ENCODE results near the gene NPLOC4.

NPLOC4 gene

GRCh38 chr17:81672954-81673353 is 36.0 kb upstream of the NPLOC4 start:
- H3K4me3 ChIP-seq (ENCODE audit: control insufficient read depth, low read depth, low read length), result no peak overlapping the region
- no peak for TF ChIP-seq CTCF (IDR thresholded peaks at IDR 0.05; ENCODE audit: control insufficient read depth, insufficient read depth, low read depth, low read length, missing control alignments)
- DNase-seq (ENCODE audit: low read depth), result no peak

- no peak for DNase-seq (ENCODE audit: low read depth)
- no peak for TF ChIP-seq CTCF (IDR thresholded peaks at IDR 0.05; ENCODE audit: control insufficient read depth, insufficient read depth, low read depth, low read length, missing control alignments)
- H3K4me3 ChIP-seq (ENCODE audit: control insufficient read depth, low read depth, low read length), result no peak overlapping the region
Measured at GRCh38 chr17:81672504-81672903, 35.6 kb upstream of the NPLOC4 start.

- H3K4me3 ChIP-seq (ENCODE audit: control insufficient read depth, low read depth, low read length), result no peak overlapping the region
- DNase-seq (ENCODE audit: low read depth), result no peak
- TF ChIP-seq CTCF (IDR thresholded peaks at IDR 0.05; ENCODE audit: control insufficient read depth, insufficient read depth, low read depth, low read length, missing control alignments), result no peak
Measured at GRCh38 chr17:81667754-81668153, 30.8 kb upstream of the NPLOC4 start.

- peak; percentile 86 for DNase-seq (ENCODE audit: low read depth)
Measured at GRCh38 chr17:81666342-81667191, 29.7 kb upstream of the NPLOC4 start, which contains the start of the genes CCDC137 and OXLD1. Gene CCDC137, plus strand, starts transcription at chr17:81666737. Its CDS starts 30 bp downstream, at chr17:81666767. Gene OXLD1, minus strand, starts transcription at chr17:81666605. Its CDS starts 28 bp downstream, at chr17:81666577.

GRCh38 chr17:81666092-81666341 is 29.1 kb upstream of the NPLOC4 start:
- H3K4me3 ChIP-seq (ENCODE audit: control insufficient read depth, low read depth, low read length), result peak overlapping the region; percentile 51
- DNase-seq (ENCODE audit: low read depth), result no peak
- no peak for TF ChIP-seq CTCF (IDR thresholded peaks at IDR 0.05; ENCODE audit: control insufficient read depth, insufficient read depth, low read depth, low read length, missing control alignments)

More at GRCh38 chr17:81666342-81667191, 29.7 kb upstream of the NPLOC4 start, which contains the start of the genes CCDC137 and OXLD1:
- peak within 1 kb of the TSS; percentile 51 for H3K4me3 ChIP-seq (ENCODE audit: control insufficient read depth, low read depth, low read length)
- TF ChIP-seq CTCF (IDR thresholded peaks at IDR 0.05; ENCODE audit: control insufficient read depth, insufficient read depth, low read depth, low read length, missing control alignments), result no peak

- no peak for DNase-seq (ENCODE audit: low read depth)
- peak overlapping the region; percentile 51 for H3K4me3 ChIP-seq (ENCODE audit: control insufficient read depth, low read depth, low read length)
- TF ChIP-seq CTCF (IDR thresholded peaks at IDR 0.05; ENCODE audit: control insufficient read depth, insufficient read depth, low read depth, low read length, missing control alignments), result no peak
Measured at GRCh38 chr17:81665205-81666091, 28.5 kb upstream of the NPLOC4 start.
